Posterior cingulate gyrus (tissue), 11 donors: ENCODE measurements around the gene MAGIX.
"Not testable (repeated sequence)": the region's sequence is repeated elsewhere in the genome, so short reads cannot be mapped to it uniquely, and the experiment has no call there.

Experiments
- DNase-seq, 10 donors: peaks; one replicate each; pipeline versions ENCODE4 v3.0.0 to v3.0.0-alpha.2; 2020 to 2021; ENCODE audit warnings: mixed read lengths in 3 of 10
- intact Hi-C: fragments of 100-400 bp; cut with DNase I; formaldehyde crosslinking; loops from one replicate; pipeline ENCODE4 v1.15.1; 2023

Gene MAGIX

DNA sequence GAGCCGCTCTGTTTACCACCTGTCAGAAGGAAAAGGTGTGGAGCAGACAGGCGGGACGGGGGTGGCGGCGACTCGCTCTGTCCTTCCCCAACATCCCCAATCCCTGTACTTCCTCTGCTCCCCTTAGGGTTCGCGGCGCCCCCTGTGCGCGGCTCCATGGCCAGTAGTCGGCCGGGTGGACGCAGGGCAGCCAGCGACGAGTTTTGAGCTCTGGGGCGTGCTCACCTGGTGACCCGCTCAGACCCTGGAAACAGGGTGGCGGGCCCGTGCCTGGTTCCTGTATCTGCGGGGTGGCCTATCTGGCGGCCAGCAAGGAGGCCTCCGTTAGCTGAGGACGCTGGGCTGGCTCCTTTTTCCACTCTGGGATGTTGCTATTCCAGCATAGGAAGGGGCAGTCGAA is 5.4 kb upstream of the MAGIX start:
- peak in 1 of 10 donors; percentile 14 for DNase-seq
- intact Hi-C loops: no loop called here

DNA sequence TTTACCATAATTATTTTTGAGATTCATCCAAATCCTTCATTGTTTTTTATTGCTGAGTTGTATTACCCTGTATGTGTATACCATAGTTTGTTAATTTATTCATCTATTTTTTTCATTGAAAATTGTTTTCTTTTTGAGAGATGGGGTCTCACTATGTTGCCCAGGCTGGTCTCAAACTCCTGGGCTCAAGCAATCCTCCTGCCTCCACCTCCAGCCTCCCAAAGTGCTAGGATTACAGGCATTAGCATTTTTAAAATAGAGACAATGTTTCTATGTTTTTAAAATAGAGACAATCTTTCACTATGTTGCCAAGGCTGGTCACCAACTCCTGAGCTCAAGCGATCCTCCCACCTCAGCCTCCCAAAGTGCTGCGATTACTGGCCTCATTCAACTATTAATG is 1.6 kb upstream of the MAGIX start:
- no peak for DNase-seq
- intact Hi-C loops: no loop called here

DNA sequence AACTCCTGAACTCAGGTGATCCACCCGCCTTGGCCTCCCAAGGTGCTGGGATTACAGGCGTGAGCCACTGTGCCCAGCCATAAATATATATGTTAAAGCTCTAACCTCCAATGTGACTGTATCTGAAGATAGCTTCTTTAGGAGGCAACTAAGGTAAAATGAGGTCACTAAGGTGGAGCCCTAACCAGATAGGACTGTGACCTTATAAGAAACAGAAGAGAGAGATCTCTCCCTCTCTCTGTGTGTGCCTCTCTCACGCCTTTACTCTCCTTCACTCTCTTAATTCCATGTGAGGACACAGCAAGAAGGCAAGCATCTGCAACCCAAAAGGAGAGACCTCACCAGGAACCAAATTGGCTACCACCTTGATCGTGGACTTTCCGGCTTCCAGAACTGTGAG is 926 bp upstream of the MAGIX start:
- intact Hi-C loops: no loop called here

DNA sequence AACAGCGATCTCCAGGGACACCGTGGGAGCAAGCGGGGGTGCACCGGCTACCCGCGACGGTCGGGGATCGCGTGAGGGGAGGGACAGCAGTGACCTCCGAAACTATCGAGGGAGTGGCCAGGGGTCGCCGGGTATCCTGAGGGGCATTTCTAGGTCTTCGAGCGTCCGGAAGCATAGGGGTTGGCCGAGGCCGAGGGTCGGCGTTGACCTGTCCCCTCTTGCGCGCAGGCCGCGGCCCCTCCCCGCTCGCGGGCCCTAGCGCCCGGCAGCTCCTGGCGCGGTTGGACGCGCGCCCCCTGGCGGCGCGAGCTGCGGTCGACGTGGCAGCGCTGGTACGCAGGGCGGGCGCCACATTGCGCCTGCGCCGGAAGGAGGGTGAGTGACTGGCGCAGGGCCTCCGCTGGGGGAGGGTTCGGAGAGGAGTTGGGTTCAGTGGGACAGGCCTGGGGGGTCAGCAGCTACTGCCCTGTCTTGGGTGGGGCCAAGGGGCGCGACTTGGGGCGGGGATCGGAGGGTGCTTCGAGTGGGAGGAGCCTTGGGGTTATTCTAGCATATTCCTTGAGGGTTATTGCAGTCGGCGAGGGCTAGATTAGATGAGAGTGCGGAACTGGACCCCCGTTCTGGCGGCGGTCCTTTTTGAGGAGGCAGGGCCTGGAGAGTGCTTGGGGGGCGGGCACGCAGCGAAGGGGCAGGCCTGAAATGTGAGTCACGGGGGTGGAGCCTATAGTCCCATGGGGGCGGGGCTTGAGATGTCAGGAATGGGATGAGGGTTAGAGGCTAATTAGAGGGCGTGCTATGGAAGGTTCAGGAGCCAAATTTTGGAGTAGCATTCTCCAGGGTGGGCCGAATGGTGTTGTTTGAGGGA is 1.2 kb downstream of the MAGIX start:
- intact Hi-C loops: no loop called here
- peak; percentile 67 to 97 (median 82) for DNase-seq

More for the DNA sequence above, 926 bp upstream of the MAGIX start:
- peak in 1 of 10 donors; percentile 17 for DNase-seq

DNA sequence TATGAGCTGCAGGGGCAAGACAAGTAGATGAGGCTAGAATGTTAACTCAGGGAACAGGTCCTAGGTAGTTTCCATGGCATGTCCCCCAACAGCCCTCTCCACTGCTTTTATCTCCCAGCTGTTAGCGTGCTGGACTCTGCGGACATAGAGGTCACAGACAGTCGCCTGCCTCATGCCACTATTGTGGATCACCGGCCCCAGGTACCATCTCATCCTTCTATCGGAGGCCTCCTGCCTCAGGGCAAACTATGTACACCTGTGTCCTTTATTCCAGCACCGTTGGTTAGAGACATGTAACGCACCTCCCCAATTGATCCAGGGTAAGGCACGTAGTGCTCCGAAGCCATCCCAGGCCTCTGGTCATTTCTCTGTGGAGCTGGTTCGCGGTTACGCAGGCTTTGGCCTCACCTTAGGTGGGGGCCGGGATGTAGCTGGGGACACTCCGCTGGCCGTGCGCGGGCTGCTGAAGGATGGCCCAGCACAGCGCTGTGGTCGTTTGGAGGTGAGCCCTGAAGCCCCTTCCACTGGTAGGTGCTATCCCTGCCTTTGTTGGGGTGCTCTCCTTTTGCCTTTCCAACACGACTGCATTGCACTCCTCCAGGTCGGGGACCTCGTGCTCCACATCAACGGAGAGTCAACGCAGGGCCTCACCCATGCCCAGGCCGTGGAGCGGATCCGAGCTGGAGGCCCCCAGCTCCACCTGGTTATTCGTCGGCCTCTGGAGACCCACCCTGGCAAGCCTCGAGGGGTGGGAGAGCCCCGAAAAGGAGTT is 2.2 kb downstream of the MAGIX start:
- intact Hi-C loops: no loop called here
- DNase-seq: peak in 1 of 10 donors; percentile 69

DNA sequence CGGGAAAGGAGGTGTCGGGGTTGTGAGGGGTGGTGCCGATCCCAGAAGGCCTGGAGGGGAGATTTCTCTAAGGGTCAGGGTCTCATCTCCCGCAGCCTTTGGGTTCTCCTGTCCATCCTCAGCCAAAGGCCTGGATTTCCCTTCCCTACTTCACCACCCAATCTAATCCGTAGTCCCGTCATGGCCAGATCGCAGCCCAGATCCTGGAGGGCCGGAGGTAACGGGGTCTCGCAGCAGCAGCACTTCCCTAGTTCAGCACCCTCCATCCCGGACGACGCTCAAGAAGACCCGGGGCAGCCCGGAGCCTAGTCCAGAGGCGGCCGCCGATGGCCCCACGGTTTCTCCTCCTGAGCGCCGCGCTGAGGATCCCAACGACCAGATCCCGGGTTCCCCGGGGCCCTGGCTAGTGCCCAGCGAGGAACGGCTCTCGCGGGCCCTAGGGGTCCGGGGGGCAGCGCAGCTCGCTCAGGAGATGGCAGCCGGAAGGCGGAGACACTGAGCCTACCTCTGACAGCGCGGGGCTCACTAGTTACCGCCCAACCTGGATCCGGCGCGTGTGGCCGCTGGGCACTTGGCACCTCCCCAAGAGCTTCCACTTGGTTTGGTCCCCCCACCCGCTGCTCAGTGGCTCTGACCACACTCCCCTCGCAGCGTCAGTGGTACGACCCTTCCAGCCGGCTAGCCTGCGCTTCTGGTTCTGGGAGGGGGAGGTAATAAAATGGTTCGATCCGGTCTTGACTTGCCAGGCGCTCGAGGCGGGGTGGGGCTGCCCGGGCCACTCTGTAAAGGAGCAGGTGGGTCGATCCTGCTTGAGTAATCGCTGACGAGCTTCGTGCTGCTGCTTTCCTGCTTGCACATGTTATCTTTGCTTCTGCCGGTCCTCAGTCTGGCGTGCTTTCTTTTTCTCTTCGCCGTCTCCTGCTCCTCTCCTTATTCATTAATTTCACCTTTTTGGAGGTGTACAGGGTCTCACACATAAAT is 3.6 kb downstream of the MAGIX start:
- DNase-seq: peak in 9 of 10 donors; percentile 34 to 91 (median 51)
- intact Hi-C loops: no loop called here

DNA sequence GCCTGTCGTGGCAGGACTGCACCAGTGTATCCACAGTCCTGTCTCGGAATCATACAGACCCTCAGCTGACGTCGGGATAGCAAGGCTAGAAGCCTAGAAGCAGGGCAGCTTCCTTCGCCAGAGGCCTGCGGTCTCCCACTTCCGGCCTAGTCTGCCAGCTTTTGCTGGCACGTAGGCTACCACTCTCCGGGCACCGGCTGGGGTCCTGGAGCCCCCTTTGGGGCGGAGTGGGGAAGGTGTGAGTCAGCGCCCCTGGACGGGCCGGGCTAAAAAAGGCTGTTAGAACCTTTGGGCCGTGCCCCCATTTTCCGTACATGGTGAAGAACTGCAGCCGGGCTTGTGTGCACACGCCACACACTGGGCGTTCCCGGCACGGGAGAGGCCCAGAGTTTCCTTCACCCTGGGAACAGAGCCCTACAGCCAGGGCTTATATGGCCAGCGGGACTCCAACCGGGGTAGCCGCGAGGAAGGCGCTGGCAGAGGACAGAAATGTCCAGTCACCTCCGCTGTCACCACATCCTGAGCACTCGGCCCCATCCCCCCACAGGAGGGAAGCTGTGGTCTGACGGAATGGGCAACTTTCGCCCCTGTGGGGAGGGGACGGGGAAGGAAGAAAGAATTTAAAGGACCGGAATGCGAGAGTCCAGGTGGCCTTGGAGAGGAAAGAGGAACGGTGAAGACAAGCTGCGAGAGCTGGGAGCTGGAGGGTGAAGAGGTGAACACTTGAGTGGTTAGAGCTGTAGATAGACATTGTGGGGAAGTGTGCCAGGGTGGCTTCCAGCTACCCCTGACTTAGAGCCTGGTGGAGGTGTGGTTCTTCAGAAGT is 4.6 kb downstream of the MAGIX start:
- DNase-seq: peak in 2 of 10 donors; percentile 76 to 87
- intact Hi-C loops: no loop called here

DNA sequence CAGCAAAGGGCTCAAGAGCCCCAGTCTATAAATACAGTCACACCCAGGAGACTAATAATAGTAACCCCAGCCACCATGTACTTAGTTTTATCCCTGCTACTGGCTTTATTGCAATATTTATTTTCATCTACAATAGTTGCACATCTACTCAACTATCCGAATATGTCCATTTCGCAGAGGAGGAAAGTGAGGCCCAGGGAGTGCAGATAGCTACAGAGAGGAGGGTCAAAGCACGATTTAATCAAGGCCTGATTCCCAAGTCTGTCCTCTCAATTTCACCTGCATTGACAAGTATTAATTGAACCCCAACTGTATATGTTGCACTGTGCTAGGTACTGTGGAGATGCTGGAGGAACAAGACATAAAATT is 5.2 kb downstream of the MAGIX start:
- no peak for DNase-seq
- intact Hi-C loops: no loop called here

DNA sequence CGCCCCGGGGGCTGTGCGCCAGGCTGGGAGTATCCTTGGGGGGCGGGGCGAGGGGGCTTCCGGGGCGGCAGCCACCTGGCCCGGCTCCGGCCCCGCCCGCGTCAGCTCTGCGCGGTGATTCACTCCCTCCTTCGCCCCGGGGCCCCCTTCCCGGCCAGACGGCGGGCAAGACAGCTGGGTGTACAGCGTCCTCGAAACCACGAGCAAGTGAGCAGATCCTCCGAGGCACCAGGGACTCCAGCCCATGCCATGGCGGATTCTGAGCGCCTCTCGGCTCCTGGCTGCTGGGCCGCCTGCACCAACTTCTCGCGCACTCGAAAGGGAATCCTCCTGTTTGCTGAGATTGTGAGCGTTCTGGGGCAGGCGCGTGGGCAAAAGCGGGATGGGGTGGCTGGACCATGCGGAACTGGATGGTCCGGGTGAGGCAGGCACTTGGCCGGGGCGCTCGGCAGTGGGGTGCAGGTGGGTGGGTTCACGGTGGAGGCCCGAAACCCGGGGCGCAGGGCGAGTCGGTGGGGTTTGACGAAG is 9.3 kb downstream of the MAGIX start, which contains the start of gene PLP2:
Gene PLP2 (plus strand): TSS at position 147 of the 528 bp plus-strand sequence. CDS start 103 bp downstream, at position 250.
- intact Hi-C loops: no loop called here
- peak in 1 of 10 donors; percentile 77 for DNase-seq

DNA sequence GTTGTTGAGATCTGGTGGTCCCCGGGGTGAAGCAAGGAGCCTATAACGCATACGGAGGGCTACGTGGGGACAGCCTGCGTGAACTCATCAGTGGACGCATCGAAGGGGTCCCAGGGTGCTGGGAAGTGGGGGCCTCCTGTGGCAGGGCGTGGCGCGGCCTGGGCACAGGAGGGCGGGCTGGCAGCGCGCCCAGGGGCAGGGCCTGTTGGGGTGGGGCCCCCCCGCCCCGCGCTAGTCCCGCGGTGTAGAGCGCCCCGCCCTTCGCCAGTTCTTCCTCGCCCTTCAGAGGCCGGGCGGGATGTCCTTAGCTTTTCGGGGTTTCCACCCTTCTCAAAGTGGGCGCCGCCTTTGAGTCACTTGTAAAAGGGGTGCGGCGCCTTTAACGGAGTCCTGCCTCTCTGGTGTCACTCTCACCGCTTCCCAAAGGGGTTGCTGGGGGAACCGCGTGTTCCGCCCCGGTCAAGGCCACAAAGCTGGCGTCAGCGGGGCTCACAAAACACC is 9.8 kb downstream of the MAGIX start:
- intact Hi-C loops: no loop called here
- DNase-seq: peak in 2 of 10 donors; percentile 28 to 56

DNA sequence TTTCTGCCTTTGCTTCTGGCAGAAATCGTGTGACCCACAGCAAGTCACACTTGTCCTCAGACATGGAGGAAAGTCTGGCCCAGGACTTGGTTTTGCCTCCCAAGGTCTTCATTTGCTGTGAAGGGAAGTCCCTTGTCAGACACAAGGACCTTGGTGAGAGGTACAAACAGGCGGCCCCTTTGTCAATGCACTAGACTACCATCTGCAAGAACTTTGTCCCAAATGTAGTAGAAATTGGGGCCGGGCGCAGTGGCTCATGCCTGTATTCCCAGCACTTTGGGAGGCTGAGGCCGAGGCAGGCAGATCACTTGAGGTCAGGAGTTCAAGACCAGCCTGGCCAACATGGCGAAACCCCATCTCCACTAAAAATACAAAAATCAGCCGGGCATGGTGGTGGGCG is 11.0 kb downstream of the MAGIX start:
- DNase-seq: not testable (repeated sequence)

DNA sequence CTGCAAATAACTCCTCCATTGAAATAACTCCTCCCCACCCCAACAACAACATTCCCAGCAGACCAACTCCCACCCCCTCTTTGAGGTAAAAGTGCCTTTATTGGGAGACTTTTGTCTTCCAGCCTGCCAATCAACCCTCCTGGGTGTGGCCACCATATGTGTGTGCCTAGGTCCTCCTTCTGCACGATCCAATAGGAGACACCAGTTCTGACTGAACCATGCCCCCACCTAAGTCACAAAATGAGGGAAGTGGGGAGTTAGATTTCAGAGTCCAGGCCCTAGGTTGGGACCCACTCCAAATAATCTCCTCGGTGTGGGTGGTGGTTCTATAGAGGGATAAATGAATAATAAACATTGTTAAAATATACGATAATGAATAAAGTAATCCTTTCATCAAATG is 12.2 kb downstream of the MAGIX start:
- no peak for DNase-seq
- intact Hi-C loops: no loop called here

More for the DNA sequence above, 11.0 kb downstream of the MAGIX start:
- intact Hi-C loops: not testable (repeated sequence)

DNA sequence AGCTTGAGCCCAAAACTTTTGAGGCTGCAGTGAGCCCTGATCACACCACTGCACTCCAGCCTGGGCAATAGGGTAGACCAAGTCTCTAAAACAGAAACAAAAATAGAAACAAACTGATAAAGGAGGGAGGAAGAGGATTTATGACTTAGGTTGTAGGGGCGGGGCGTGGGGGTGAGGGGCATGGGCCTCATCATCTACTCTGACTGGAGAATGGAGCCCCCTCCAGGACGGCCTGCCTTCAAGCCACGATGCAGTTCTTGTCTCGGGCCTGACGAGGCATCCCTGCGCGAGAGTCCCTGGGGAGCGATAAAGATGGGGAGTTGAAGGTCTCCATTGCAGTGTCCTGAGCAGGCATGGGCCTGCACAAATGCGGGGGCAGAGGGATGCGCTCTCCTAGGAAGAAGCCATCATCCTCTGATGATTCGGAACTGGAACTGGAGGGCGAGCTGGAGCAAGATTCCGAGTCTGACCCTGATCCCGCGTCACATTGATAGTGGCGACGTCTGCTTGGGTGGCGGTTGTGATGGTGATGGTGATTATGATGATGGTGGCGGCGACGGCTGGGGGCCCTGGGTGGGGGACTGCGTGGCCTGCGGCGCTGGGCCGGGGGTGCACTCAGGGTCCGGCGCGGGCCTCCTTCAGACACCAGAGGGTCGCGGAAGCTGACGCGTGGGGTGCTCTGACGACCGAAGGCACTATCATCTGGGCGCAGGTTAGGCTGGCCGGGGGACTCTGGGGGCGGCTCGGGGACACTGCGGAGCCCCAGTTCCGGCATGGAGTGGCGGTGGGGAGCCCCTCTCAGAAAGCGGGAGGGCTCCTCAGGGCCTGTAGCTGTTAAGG is 13.1 kb downstream of the MAGIX start:
- DNase-seq: peak in 1 of 10 donors; percentile 63
- intact Hi-C loops: no loop called here

DNA sequence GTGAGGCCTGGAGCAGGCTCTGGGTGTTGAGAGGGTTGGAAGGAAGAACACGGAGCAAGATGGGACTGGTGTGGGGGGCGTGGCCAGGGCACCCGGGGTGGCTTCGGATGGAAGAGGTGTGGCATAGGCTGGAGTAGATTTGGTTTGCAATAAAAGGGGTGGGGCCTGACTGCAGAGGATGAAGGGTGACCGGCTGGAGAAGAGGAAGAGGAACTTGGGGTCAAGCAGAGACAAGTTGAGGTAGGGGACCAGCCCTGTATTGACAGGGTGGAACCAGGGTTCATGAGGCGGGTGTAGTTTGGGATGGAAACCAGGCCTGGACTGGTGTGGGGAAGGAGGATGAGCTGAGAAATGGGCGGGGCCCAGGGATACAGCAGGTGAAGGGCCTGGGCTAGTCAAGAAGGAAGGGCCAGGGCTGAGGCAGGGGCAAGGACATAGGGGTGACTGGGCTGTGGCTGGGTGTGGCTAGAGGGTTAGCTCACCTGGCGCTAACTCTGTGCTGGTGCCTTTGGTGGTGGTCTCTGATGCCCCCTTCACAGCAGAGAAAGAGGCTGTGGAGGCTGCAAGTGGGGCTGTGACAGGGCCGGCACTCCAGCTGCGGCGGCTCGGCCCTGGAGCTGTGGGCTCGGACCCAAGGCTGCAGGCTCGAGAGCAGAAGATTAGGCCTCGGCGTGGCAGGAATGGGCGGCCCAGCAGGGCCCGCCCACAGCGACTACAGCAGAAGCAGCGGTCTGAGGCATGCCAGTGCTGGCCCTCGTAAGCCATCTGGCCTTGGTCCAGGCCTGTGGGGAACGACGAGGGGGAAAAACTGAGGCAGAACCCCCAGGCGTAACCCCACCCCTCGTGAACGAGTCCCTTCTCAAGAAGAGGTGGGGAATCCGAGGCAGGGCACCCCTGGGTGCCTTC is 14.1 kb downstream of the MAGIX start:
- intact Hi-C loops: no loop called here

DNA sequence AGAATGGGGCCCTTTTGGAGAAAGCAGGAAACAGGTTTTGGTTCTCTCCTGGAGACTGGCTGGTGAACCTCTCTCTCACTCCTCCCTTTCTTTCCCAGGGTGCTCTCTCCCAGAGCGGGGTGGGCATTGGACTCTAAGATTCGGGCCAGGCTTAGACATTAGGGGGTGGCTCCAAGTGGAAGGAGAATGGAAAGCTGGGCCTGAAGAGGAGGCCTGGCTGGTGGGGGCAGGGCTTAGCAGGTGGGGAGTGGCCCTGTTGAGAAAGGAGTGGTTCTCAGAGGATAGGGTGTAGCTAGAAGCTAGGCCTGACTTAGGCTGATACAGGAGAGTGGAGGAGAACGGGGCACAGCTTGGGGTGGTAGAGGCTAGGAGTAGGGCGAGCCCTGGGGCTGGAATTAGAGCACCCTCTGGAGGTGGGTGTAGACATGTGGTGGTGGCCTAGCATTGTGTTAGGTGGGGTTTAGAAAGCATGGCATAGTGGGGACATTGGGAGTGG is 14.8 kb downstream of the MAGIX start:
- peak in 1 of 10 donors; percentile 44 for DNase-seq
- intact Hi-C loops: no loop called here

More for the DNA sequence above, 14.1 kb downstream of the MAGIX start:
- peak in 3 of 10 donors; percentile 54 to 67 (median 59) for DNase-seq

DNA sequence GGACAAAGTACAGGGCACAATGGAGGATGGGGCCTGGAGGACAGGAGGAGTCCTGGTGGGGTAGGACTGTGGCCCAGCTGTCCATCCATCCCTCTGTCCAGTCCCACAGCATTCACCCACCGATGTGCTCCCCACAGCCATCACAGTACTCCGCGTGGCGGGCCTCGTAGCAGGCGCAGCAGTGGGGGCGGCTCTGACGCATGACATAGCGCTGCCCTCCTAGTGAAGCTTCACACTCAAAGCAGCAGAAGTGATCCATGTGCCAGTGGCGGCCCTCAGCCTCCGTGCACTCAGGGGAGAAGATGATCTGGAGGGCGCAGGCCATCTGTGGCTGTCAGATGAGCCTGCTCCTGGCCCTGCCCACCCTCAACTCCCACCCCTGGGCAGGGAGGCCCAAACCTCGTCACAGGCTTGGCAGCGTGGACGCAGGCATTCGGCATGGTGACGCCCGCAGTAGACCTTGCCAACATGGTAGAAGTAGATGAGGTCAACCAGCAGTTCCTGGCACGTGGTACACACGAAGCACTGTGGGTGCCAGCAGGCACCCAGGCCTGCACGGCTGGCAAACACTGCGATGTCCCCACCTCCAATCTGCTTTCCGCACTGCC is 15.4 kb downstream of the MAGIX start:
- DNase-seq: peak in 3 of 10 donors; percentile 54 to 63 (median 58)

More for the DNA sequence above, 15.4 kb downstream of the MAGIX start:
- intact Hi-C loops: no loop called here
